HG03045 (cell line): ENCODE results near the gene ZFHX3.
"Not testable (repeated sequence)": the region's sequence is repeated elsewhere in the genome, so short reads cannot be mapped to it uniquely, and the experiment has no call there.

ENCODE experiments used
- ATAC-seq: cut with Tn5 transposase; IDR thresholded peaks from one replicate; pipeline ENCODE4 v1.9.1; 2021; ENCODE audit warnings: mild to moderate bottlenecking, moderate library complexity; ENCODE audit not compliant: unreplicated experiment

Gene ZFHX3

GRCh38 chr16:73023752-73024570 lies 24.0 kb downstream of the ZFHX3 start:
- no peak for ATAC-seq

- ATAC-seq = no peak
These were observed 24.6 kb downstream of the ZFHX3 start for GRCh38 chr16:73023320-73023719.

- no peak for ATAC-seq
These were observed 25.4 kb downstream of the ZFHX3 start for GRCh38 chr16:73022534-73022933.

GRCh38 chr16:73021866-73022495 lies 25.9 kb downstream of the ZFHX3 start:
- no peak for ATAC-seq

GRCh38 chr16:73020409-73020884 lies 27.5 kb downstream of the ZFHX3 start:
- no peak for ATAC-seq

GRCh38 chr16:73019457-73020362 lies 28.2 kb downstream of the ZFHX3 start:
- ATAC-seq = no peak

GRCh38 chr16:73018821-73019456 lies 29.0 kb downstream of the ZFHX3 start:
- ATAC-seq = no peak

- ATAC-seq = no peak
These were observed 30.6 kb downstream of the ZFHX3 start for GRCh38 chr16:73017321-73017720.

GRCh38 chr16:73016488-73016830 lies 31.5 kb downstream of the ZFHX3 start:
- peak; percentile 38 for ATAC-seq

GRCh38 chr16:73015612-73016487 lies 32.1 kb downstream of the ZFHX3 start:
- peak; percentile 64 for ATAC-seq

GRCh38 chr16:73014768-73015167 lies 33.2 kb downstream of the ZFHX3 start:
- ATAC-seq = no peak

- no peak for ATAC-seq
These were observed 34.0 kb downstream of the ZFHX3 start for GRCh38 chr16:73013974-73014373.

- ATAC-seq = no peak
These were observed 35.6 kb downstream of the ZFHX3 start for GRCh38 chr16:73012341-73012740.

- no peak for ATAC-seq
These were observed 36.0 kb downstream of the ZFHX3 start for GRCh38 chr16:73011926-73012325.

GRCh38 chr16:73010150-73010676 lies 37.7 kb downstream of the ZFHX3 start:
- no peak for ATAC-seq

GRCh38 chr16:73009710-73010109 lies 38.2 kb downstream of the ZFHX3 start:
- not testable (repeated sequence) for ATAC-seq

GRCh38 chr16:73006026-73006425 lies 41.9 kb downstream of the ZFHX3 start:
- ATAC-seq = no peak

GRCh38 chr16:73002866-73003265 lies 45.1 kb downstream of the ZFHX3 start:
- ATAC-seq = no peak

GRCh38 chr16:73000907-73001521 lies 46.9 kb downstream of the ZFHX3 start:
- no peak for ATAC-seq
